Measurements from ENCODE around the gene SLC37A2.
"Not testable (repeated sequence)": the region's sequence is repeated elsewhere in the genome, so short reads cannot be mapped to it uniquely, and the experiment has no call there.

Gene SLC37A2

GRCh38 chr11:125084761-125085231 is 21.7 kb downstream of the SLC37A2 start:
- DNase-seq = no peak

GRCh38 chr11:125085301-125086081 is 22.4 kb downstream of the SLC37A2 start:
- no peak for DNase-seq

- no peak for DNase-seq
These were observed 23.7 kb downstream of the SLC37A2 start for GRCh38 chr11:125086633-125087296.

DNA sequence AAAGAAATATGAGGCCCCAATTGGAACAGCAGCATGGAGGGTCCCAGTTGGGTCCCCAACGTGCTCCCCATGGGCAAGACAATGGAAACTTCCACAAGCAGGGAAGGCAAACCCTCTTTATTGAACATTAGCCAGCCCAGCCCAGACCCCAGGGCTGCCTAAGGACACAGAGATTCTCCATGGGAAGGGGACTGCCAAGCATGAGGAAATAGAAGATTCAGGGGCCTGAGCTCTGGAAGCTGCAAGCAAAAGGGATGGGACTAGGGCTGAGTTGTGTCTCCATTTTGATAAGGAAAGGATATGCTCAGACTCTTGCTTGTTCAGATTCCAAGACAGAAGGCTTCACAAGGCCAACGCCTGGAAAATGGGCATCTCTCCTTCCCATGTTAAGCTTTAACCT is 25.0 kb downstream of the SLC37A2 start:
- DNase-seq = no peak

DNA sequence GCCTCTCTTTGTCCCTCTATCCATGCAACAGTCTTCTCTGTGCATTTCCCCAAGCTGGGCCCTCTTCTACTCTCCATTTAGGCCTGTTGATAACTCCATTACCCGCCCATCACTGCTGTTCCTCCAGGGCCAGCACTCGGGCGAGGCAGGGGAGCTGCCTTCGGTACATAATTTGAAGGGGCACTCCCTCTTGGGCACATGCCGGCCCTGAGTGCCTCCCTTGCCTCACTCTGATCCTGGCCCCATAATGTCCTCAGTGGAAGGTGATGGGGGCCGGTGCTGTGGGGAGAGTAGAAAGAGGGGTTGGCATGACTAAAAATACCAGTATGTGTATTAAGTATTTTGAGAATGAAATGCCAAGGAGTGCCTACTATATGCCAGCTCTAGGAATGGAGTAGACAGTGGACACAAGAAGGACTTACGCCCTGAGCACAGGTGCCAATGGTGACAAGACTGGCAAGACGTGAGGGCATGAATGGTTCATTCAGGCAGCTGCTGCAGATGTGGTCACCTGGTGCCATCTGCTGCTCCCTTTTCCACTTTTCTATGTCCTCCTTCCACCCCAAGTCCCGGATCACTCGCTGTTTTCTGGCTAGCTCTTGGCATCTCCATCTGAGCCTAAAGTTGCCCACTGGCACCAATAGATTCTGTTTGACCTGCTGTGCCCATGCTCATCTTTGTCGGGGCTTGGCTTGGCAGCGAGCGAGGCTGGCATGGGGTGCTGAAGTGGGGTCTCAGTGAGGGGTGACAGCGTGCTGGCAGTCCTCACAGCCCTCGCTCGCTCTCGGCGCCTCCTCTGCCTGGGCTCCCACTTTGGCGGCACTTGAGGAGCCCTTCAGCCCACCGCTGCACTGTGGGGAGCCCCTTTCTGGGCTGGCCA is 25.7 kb downstream of the SLC37A2 start:
- no peak for DNase-seq

DNA sequence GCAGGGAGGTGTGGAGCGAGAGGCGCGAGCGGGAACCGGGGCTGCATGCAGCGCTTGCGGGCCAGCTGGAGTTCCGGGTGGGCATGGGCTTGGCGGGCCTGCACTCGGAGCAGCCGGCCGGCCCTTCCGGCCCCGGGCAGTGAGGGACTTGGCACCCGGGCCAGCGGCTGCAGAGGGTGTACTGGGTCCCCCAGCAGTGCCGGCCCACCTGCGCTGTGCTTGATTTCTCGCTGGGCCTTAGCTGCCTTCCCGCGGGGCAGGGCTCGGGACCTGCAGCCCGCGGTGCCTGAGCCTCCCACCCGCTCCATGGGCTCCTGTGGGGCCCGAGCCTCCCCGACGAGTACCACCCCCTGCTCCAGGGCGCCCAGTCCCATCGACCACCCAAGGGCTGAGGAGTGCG is 26.4 kb downstream of the SLC37A2 start:
- DNase-seq = not testable (repeated sequence)

- not testable (repeated sequence) for DNase-seq
These were observed 27.0 kb downstream of the SLC37A2 start for GRCh38 chr11:125090151-125090550.

DNA sequence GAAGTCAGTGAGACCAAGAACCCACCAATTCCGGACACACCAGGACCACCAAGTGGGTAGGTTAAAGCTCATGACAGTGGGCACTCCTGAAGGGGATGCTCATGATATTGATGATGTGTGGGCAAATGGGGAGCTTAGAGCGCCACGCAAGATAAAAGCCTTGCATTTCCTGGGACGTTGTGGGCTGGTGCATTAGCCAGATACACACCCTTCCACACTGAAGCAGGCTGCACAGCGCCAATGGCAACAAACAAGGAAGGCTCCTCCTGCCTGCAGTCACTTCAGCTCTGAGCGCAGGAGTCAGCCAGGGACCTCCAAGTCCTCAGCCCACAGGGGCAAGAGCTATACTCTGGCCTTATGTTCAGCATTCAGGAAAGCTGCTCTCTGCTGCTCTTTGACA is 27.7 kb downstream of the SLC37A2 start:
- no peak for DNase-seq

GRCh38 chr11:125091247-125091876 is 28.3 kb downstream of the SLC37A2 start:
- DNase-seq = peak; percentile 5

GRCh38 chr11:125091877-125092664 is 29.0 kb downstream of the SLC37A2 start:
- no peak for DNase-seq

DNA sequence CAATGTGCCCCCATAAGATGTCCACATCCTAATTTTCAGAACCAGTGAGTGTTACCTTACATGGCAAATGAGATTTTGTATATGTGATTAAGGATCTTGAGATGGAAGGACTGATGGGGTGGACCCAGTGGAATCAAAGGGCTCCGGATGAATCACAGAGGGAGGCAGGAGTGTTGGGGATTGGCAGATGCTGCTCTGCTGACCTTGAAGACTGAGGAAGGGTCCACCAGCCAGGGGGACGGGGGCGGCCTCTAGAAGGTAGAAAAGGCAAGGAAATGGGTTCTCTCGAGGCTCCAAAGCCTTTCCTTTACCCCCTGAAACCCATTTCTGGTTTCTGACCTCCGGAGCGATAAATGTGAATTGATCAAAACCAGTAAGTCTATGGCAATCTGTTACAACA is 29.6 kb downstream of the SLC37A2 start:
- DNase-seq = no peak

DNA sequence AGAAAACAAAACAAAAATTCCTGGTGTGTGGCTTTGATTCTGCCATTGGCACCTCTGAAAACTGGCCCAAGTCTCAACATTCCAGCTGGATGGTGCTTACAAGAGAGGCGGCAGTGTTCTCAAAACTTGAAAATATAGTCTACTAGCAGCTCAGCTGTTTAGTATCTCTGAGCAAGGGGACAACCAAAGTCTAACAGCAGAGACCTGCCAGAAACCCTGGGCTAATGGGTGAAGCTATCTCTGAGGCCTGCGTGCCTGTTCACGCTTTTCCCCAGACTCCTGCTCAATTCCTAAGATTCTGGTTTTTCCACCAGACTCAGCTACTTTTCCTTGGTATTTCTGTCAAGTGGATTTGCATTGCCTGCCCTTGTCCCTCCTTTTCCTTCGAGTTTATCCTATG is 30.4 kb downstream of the SLC37A2 start:
- DNase-seq = no peak

DNA sequence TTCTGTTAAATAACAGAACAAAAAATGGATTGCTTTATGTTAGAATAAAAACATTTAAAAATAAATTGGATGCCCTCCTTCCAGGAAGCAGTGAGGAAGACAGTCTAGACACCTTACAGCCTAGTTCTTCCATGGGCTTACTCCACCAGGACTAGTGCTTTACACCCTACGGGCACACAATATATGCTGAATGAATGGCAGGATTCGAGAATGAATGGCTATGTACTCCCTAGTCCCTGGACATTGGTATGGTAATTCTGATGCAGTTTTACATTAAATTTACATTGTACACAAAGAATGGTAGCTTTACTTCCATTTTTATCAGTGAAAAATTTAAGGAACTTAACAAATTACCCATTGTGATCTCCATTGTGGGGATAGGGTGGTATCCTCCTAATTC is 31.6 kb downstream of the SLC37A2 start:
- DNase-seq = no peak

- DNase-seq = no peak
These were observed 37.0 kb downstream of the SLC37A2 start for GRCh38 chr11:125100136-125100535.

GRCh38 chr11:125101596-125101995 is 38.5 kb downstream of the SLC37A2 start:
- no peak for DNase-seq

GRCh38 chr11:125102025-125102424 is 38.9 kb downstream of the SLC37A2 start:
- DNase-seq = no peak

- no peak for DNase-seq
These were observed 39.4 kb downstream of the SLC37A2 start for GRCh38 chr11:125102510-125102909.

DNA sequence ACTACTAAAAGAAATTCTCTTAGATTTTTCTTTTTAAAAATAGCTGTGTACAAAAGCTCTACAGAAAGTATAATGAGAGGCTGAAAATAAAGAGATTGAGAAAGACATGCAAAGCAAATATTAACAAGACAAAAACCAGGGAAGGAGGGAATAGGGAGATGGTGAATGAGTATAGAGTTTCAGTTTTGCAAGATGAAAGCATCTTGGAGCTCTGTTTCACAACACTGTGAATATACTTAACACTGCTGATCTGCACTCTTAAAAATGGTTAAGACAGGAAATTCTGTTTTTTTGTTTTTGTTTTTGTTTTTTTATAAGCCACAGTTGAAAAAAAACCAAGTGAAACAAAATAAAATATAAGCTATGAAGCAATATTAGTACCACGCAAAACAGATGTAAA is 42.8 kb downstream of the SLC37A2 start:
- DNase-seq = no peak

DNA sequence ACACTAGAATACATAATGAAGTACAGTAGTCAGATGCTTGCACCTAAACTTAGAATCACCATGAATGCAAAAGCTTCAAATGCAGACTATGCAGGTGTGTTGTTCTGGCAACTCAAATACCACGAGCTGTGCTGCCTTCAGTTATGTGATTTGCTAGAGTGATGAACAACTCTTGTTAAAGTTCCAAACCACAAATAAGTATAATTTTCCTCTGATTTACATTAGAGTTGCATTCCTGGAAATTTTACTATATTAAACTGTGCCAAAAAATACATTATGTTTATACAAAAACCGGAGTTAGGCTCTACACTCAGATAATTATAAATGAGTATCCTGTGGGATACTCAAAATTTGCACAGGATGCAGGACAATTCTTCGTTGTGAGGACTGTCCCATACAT is 45.4 kb downstream of the SLC37A2 start:
- no peak for DNase-seq

DNA sequence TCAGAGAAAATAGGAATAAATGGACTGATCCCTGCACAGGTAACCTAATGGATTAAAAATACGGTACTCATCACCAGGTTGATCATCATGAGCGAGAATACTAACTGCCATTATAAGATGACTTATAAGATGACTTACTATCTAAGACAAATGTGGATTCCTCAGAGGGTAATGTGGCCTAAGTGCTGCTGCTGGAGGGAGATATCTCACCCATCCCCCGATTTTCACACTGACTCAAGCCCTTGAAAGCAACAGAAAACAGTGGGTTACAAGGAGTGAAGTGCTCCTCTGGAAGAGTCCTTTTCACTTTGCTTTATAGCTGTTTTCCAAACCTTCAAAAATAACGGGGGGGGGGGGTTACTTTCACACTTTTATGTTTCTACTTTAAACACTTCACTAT is 47.4 kb downstream of the SLC37A2 start:
- no peak for DNase-seq

DNA sequence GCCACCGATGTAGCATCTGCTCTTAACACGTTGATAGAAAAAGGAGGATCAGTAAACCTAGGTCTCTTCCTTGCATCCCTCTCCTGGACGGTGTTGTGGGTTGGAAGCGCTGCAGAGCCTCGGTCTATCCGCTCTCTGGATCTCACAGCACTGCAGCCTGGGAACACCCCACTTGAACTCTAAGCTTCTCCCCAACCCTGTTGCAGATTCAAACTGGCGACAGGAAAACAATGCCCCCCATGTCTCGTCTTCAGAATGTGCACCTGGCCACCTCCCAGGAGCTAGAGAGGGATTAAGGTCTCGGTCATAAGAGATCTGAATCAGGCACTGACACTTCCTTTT is 47.9 kb downstream of the SLC37A2 start:
- no peak for DNase-seq
